GM06990 (cell line): ENCODE results near the gene UNG.

Experiments used
- DNase-seq: peaks from one replicate; pipeline ENCODE4 v3.0.0-alpha.2; 2011; ENCODE audit not compliant: insufficient read length; ENCODE audit errors: extremely low read depth
- H3K27me3 ChIP-seq: replicated peaks from 2 replicates; pipeline ENCODE4 v1.6.0; 2011; ENCODE audit warnings: low read length; ENCODE audit not compliant: control insufficient read depth, insufficient read depth
- H3K36me3 ChIP-seq: 2 replicates; pipeline ENCODE4 v1.5.1; 2011; ENCODE audit warnings: low read length; ENCODE audit not compliant: control insufficient read depth, insufficient read depth
- H3K4me3 ChIP-seq: replicated peaks from 2 replicates; pipeline ENCODE4 v1.5.1; 2011; ENCODE audit warnings: low read depth, mild to moderate bottlenecking, control low read depth, low read length
- TF ChIP-seq, protein P1 (sequence below): IDR thresholded peaks from 2 replicates; pipeline ENCODE4 v1.5.1; 2011; ENCODE audit warnings: low read length, control low read depth, mild to moderate bottlenecking, inconsistent platforms; ENCODE audit not compliant: insufficient read depth, poor library complexity, severe bottlenecking

UNG gene

DNA sequence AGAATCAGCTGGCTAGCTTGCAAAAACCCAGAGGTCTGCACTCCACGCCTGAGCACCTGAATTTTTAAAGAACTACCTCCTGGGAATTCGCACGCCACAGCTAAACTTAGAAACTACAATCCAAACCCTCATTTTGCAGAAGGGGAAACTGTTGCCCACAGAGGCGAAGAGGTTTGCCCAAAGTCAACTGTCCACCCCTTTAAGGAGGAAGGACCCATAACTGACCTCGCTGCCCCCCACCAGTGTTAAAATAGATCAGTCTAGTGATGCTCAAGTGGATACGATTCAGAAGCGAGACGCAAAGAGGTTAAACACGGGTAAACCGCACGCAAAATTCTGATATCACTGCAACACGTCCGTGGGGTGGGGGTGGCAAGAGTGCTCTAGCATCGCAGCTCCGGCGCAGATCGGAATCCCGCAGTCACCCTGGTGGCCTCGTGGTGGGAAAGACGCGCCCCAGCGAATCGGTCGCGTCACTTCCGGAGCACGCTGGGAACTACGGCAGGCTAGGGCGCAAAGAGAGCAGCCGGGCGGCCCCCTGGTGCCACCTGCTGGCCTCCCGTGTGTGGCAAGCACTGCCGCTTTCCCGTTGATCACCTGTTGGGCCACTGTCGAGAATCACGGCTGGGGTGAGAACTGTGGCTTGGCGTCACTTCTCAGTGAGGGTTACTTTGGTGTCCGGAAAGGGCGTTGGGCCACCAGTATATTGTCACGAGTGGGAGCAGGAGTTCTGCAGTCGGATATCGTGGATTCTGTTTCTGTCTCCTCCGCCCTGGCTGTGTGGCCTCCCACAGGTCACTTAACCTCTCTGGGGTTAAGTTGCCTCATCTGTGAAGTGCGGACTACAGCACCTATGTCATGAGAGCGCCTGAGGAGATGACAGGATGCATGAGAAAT, 4.1 kb upstream of the UNG start, which contains the start of gene ALKBH2:
Gene ALKBH2, minus strand, starts transcription at position 451 of the 897 bp plus-strand sequence. CDS start 686 bp downstream, outside the sequence.
- TF ChIP-seq, protein P1, sequence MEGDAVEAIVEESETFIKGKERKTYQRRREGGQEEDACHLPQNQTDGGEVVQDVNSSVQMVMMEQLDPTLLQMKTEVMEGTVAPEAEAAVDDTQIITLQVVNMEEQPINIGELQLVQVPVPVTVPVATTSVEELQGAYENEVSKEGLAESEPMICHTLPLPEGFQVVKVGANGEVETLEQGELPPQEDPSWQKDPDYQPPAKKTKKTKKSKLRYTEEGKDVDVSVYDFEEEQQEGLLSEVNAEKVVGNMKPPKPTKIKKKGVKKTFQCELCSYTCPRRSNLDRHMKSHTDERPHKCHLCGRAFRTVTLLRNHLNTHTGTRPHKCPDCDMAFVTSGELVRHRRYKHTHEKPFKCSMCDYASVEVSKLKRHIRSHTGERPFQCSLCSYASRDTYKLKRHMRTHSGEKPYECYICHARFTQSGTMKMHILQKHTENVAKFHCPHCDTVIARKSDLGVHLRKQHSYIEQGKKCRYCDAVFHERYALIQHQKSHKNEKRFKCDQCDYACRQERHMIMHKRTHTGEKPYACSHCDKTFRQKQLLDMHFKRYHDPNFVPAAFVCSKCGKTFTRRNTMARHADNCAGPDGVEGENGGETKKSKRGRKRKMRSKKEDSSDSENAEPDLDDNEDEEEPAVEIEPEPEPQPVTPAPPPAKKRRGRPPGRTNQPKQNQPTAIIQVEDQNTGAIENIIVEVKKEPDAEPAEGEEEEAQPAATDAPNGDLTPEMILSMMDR, result peak; percentile 97
- H3K27me3 ChIP-seq, result no peaks in the 10 kb centered on the region
- DNase-seq, result peak; percentile 93
- H3K36me3 ChIP-seq, result peaks cover 6% of the 10 kb centered on the region
- peak within 1 kb of the TSS; percentile 68 for H3K4me3 ChIP-seq

GRCh38 chr12:109097140-109097434, 310 bp upstream of the UNG start:
- TF ChIP-seq, protein P1, result no peak
- DNase-seq, result no peak
- Histone ChIP-seq H3K4me3 (peak overlapping the region; percentile 71), H3K27me3 (no peaks in the 10 kb centered on the region), H3K36me3 (peaks cover 5% of the 10 kb centered on the region)

DNA sequence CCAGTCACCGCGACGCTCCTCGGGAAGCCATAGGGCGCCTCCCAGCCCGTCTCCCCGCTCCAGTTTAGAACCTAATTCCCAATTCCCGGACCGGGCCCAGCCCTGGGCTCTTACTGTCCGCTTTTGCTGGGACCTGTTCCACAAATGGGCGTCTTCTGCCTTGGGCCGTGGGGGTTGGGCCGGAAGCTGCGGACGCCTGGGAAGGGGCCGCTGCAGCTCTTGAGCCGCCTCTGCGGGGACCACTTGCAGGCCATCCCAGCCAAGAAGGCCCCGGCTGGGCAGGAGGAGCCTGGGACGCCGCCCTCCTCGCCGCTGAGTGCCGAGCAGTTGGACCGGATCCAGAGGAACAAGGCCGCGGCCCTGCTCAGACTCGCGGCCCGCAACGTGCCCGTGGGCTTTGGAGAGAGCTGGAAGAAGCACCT, 797 bp downstream of the UNG start:
- Histone ChIP-seq H3K4me3 (peak overlapping the region; percentile 71), H3K36me3 (peaks cover 6% of the 10 kb centered on the region), H3K27me3 (no peaks in the 10 kb centered on the region)
- DNase-seq, result no peak
- TF ChIP-seq, protein P1, result no peak

GRCh38 chr12:109098651-109099050, 1.3 kb downstream of the UNG start:
- peak overlapping the region; percentile 71 for H3K4me3 ChIP-seq
- peaks cover 7% of the 10 kb centered on the region for H3K36me3 ChIP-seq
- H3K27me3 ChIP-seq, result no peaks in the 10 kb centered on the region
- TF ChIP-seq, protein P1, result no peak
- no peak for DNase-seq

DNA sequence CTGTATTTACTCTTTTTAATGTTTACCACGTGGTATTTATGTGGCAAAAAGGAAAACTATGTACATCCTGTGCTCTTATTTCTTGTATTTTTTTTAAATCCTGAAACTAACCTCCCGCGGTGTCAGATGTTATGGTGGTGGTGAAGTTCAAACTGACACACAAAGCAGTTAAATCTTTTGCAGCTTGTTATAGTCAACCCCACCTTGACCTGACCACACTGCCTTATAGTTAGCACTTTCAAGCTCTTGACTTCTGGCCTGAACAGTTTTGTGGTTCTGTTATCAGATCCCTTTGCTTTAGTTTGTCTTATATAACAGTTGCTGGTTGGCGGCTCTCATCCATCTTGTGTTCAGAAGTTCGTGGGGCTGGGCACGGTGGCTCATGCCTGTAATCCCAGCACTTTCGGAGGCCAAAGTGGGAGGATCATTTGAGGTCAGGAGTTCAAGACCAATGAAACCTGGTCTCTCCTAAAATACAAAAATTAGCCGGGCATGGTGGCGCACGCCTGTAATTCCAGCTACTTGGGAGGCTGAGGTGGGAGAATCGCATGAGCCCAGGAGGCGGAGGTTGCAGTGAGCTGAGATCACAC, 2.1 kb downstream of the UNG start:
- H3K36me3 ChIP-seq, result peaks cover 7% of the 10 kb centered on the region
- no peaks in the 10 kb centered on the region for H3K27me3 ChIP-seq
- TF ChIP-seq, protein P1, result no peak
- H3K4me3 ChIP-seq, result no peak overlapping the region; the same call in 1 of the 2 replicates
- DNase-seq, result no peak
